ENCODE data around the gene GRIA1. TPM values are rescaled to one million over a fixed set of nuclear protein-coding genes. Genes with fewer than 3 reads are reported as not detected.

GRIA1 gene
- total and polyA plus RNA-seq, 2 of the 4 experiments (the other 2 are of a cell fraction), result 0.48 to 1.3 TPM

DNA sequence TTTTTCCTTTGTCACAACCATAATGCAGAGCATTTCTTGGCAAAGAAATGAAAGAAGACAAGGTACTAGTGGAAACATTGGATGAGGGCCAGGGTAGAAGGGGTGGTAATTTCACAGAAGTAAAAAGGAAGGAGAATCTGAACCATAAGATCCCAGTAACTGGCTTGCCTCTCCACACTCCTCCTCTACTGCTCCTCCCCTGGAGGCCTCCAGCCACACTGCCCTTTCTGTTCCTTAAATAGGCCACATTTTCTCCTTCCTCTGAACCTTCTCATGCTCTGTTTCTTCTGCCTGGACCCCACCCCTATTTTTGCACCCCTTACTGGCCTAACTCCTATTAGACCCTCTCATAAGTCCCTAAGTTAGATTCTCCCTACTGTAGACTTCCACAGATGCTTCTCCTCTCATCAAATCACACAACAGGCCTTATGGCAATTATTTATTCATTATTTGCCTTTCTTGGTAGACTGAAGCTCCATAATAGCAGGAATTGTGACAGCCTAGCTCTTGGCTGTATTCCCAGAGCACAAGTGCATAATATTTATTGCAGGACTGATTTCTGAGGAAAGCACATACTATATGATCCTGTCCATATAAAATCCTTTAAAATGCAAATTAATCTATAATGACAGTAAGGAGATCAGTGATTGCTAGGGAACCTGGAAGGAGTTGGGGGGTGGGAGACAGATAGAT, 31.3 kb upstream of the GRIA1 start:
- Histone ChIP-seq H3K9me3 (ENCODE audit: control insufficient read depth, insufficient read depth, low read length) (no peaks in the 10 kb centered on the region), H3K14ac (replicated peaks; ENCODE audit: low read depth, low read length) (no peak overlapping the region), H4K8ac (ENCODE audit: low read depth in 2 of 2, low read length in 2 of 2) (no peak overlapping the region), H3K4me2 (ENCODE audit: low read depth, low read length) (no peak overlapping the region), H2AK9ac (replicated peaks; ENCODE audit: low read depth, low read length, poor library complexity) (no peak overlapping the region), H2BK5ac (ENCODE audit: low read depth, low read length, poor library complexity, severe bottlenecking) (no peak overlapping the region), H3K27ac (ENCODE audit: insufficient read depth, low read length) (no peak overlapping the region), H2AFZ (replicated peaks; ENCODE audit: low read length, poor library complexity) (no peak overlapping the region), H3K4ac (ENCODE audit: low read depth, low read length) (no peak overlapping the region), H3K4me1 (ENCODE audit: control insufficient read depth, insufficient read depth, low read length) (no peaks in the 10 kb centered on the region), H4K20me1 (ENCODE audit: insufficient read depth, low read length) (no peaks in the 10 kb centered on the region), H2BK120ac (ENCODE audit: low read depth, low read length) (no peak overlapping the region), H3K4me3 (ENCODE audit: insufficient read depth, low read depth, low read length) (no peak overlapping the region), H3K56ac (ENCODE audit: extremely low read depth, insufficient read depth, low read length) (no peak overlapping the region), H4K5ac (ENCODE audit: low read depth, low read length) (no peak overlapping the region), H3K79me1 (ENCODE audit: low read depth in 1 of 2, low read length in 2 of 2) (no peaks in the 10 kb centered on the region), H2BK20ac (ENCODE audit: low read depth, low read length) (no peak overlapping the region), H3K27me3 (ENCODE audit: control insufficient read depth, insufficient read depth, low read length) (0 out of 2 replicates have a peak, but pooled peaks cover 1% of the 10 kb centered on the region), H3K9ac (ENCODE audit: low read depth, low read length) (no peak overlapping the region), H4K91ac (ENCODE audit: insufficient read depth, low read depth, low read length) (no peak overlapping the region), H3K36me3 (ENCODE audit: control insufficient read depth, insufficient read depth, low read length) (no peaks in the 10 kb centered on the region), H3K23ac (ENCODE audit: low read depth, low read length) (no peak overlapping the region), H3K18ac (ENCODE audit: low read depth, low read length) (no peak overlapping the region), H3K9me1 (ENCODE audit: insufficient read depth, low read length) (no peaks in the 10 kb centered on the region), H2AK5ac (ENCODE audit: low read depth, low read length) (no peak overlapping the region), H2BK15ac (ENCODE audit: low read depth, low read length) (no peak overlapping the region)
- BruUV-seq (replicated peaks), result no TSS peak
- ChIA-PET POLR2A (ENCODE audit: unreplicated experiment) (no interaction called here), CTCF (no interaction called here)
- dilution Hi-C loops (cut with HindIII; ENCODE audit: low sequenced_read_pairs, unreplicated experiment) (no loop called here), in situ Hi-C loops (cut with MboI; ENCODE audit: low sequenced_read_pairs) (no loop called here), intact Hi-C loops (cut with micrococcal nuclease) (no loop called here)
- TF ChIP-seq, protein P1, sequence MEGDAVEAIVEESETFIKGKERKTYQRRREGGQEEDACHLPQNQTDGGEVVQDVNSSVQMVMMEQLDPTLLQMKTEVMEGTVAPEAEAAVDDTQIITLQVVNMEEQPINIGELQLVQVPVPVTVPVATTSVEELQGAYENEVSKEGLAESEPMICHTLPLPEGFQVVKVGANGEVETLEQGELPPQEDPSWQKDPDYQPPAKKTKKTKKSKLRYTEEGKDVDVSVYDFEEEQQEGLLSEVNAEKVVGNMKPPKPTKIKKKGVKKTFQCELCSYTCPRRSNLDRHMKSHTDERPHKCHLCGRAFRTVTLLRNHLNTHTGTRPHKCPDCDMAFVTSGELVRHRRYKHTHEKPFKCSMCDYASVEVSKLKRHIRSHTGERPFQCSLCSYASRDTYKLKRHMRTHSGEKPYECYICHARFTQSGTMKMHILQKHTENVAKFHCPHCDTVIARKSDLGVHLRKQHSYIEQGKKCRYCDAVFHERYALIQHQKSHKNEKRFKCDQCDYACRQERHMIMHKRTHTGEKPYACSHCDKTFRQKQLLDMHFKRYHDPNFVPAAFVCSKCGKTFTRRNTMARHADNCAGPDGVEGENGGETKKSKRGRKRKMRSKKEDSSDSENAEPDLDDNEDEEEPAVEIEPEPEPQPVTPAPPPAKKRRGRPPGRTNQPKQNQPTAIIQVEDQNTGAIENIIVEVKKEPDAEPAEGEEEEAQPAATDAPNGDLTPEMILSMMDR (conservative IDR thresholded peaks at IDR 0.05; ENCODE audit: low read depth, low read length), result no peak
- TF ChIP-seq BHLHE40 (IDR thresholded peaks at IDR 0.05; ENCODE audit: low read depth, low read length) (no peak), RAD21 (IDR thresholded peaks at IDR 0.05; ENCODE audit: low read length) (no peak), RCOR1 (IDR thresholded peaks at IDR 0.05; ENCODE audit: insufficient replicate concordance, low read length) (no peak), CEBPB (IDR thresholded peaks at IDR 0.05; ENCODE audit: low read depth, low read length) (no peak), MAFK (IDR thresholded peaks at IDR 0.05; ENCODE audit: low read depth, low read length) (no peak), MXI1 (IDR thresholded peaks at IDR 0.05; ENCODE audit: borderline replicate concordance, low read depth, low read length) (no peak), RFX5 (IDR thresholded peaks at IDR 0.05; ENCODE audit: low read depth, low read length) (no peak), POLR2A (IDR thresholded peaks at IDR 0.05; ENCODE audit: low read depth, low read length) (no peak), MAZ (IDR thresholded peaks at IDR 0.05; ENCODE audit: borderline replicate concordance, low read depth, low read length) (no peak), NFE2L2 (IDR thresholded peaks at IDR 0.05; ENCODE audit: low read depth, low read length) (no peak), SMC3 (IDR thresholded peaks at IDR 0.05; ENCODE audit: low read depth, low read length) (no peak), FOS (IDR thresholded peaks at IDR 0.05; ENCODE audit: low read depth, low read length) (no peak), CHD1 (IDR thresholded peaks at IDR 0.05; ENCODE audit: low read depth, low read length) (no peak)
- TF ChIP-seq, protein P2, sequence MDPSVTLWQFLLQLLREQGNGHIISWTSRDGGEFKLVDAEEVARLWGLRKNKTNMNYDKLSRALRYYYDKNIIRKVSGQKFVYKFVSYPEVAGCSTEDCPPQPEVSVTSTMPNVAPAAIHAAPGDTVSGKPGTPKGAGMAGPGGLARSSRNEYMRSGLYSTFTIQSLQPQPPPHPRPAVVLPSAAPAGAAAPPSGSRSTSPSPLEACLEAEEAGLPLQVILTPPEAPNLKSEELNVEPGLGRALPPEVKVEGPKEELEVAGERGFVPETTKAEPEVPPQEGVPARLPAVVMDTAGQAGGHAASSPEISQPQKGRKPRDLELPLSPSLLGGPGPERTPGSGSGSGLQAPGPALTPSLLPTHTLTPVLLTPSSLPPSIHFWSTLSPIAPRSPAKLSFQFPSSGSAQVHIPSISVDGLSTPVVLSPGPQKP (IDR thresholded peaks at IDR 0.05; ENCODE audit: borderline replicate concordance, low read depth, low read length), result no peak
- TF ChIP-seq, protein P3, sequence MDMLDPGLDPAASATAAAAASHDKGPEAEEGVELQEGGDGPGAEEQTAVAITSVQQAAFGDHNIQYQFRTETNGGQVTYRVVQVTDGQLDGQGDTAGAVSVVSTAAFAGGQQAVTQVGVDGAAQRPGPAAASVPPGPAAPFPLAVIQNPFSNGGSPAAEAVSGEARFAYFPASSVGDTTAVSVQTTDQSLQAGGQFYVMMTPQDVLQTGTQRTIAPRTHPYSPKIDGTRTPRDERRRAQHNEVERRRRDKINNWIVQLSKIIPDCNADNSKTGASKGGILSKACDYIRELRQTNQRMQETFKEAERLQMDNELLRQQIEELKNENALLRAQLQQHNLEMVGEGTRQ (IDR thresholded peaks at IDR 0.05; ENCODE audit: low read depth, low read length), result no peak
- ATAC-seq (ENCODE audit: low read depth), result no peak
- DNase-seq, result no peak
